RWPE1 (cell line): ENCODE data around the gene TUBB6.

ENCODE experiments used
- CTCF ChIA-PET: fragments of 350-600 bp; sonication (Branson Sonifier 250); formaldehyde crosslinking; extraction: SDS; loops from one replicate; lab custom pipeline; 2021; lab: Yijun Ruan, JAX
- POLR2A ChIA-PET: fragments of 400-600 bp; formaldehyde crosslinking; extraction: SDS; loops from one replicate; lab custom pipeline; 2020; ENCODE audit warnings: antibody characterized with exemption; ENCODE audit not compliant: low non-redundant PET; lab: Yijun Ruan, JAX
- DNase-seq: peaks from one replicate; pipeline ENCODE4 v3.0.0; 2012; ENCODE audit warnings: low spot score
- H3K27ac ChIP-seq: fragments of 450-650 bp; 2 replicates; pipeline ENCODE4 v1.5.1; 2017
- TF ChIP-seq, protein P1 (sequence below): fragments of 450-650 bp; conservative IDR thresholded peaks from 2 replicates; pipeline ENCODE4 v1.5.1; 2017; ENCODE audit warnings: low read depth, mild to moderate bottlenecking

The TUBB6 gene

DNA sequence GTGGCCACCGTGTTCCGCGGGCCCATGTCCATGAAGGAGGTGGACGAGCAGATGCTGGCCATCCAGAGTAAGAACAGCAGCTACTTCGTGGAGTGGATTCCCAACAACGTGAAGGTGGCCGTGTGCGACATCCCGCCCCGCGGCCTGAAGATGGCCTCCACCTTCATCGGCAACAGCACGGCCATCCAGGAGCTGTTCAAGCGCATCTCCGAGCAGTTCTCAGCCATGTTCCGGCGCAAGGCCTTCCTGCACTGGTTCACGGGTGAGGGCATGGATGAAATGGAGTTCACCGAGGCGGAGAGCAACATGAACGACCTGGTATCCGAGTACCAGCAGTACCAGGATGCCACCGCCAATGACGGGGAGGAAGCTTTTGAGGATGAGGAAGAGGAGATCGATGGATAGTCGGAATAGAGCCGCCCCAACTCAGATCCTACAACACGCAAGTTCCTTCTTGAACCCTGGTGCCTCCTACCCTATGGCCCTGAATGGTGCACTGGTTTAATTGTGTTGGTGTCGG lies 17.7 kb downstream of the TUBB6 start:
- H3K27ac ChIP-seq, result no peak overlapping the region
- ChIA-PET POLR2A (no interaction called here), CTCF (interaction anchor here (0.6 kb wide), 2 partner anchors 26 to 51 kb away, joined by 3 read pairs; no protein-coding TSS in a partner anchor)
- DNase-seq, result no peak
- TF ChIP-seq, protein P1, sequence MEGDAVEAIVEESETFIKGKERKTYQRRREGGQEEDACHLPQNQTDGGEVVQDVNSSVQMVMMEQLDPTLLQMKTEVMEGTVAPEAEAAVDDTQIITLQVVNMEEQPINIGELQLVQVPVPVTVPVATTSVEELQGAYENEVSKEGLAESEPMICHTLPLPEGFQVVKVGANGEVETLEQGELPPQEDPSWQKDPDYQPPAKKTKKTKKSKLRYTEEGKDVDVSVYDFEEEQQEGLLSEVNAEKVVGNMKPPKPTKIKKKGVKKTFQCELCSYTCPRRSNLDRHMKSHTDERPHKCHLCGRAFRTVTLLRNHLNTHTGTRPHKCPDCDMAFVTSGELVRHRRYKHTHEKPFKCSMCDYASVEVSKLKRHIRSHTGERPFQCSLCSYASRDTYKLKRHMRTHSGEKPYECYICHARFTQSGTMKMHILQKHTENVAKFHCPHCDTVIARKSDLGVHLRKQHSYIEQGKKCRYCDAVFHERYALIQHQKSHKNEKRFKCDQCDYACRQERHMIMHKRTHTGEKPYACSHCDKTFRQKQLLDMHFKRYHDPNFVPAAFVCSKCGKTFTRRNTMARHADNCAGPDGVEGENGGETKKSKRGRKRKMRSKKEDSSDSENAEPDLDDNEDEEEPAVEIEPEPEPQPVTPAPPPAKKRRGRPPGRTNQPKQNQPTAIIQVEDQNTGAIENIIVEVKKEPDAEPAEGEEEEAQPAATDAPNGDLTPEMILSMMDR, result no peak

DNA sequence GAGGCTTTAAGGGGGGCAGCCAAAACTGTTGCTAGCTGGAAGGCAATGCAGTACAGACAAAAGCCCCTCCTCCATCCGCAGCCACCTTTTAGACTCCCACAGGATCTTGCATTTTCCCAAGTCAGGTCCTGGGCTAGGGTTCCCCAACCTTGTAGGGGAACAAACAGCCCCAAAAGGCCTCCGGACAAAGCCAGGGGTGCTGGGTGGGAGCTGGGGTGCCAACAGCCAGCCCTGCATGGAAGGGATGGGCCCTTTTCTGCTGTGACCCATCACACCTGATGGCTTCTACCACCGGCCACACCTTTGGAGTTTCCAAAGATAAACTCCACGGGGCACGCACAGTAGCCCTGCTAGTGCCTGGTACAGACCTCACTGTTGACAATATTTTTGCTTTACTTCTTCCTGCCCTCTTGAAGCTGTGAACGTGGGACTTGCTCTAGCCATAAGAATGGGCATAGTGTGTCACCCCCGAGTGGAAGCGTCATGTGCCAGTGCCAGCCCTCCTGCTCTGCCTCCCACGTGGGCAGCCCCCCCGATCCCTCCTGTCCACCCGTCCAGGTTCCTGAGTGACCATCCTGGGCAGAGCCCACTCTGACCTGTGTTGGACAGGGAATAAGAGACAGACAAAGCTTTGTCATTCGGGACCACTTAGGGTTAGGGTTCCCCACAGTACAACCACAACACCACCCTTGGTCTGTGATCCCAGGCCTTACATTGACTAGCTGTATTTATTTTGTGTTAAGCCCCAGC lies 18.8 kb downstream of the TUBB6 start:
- no peak for DNase-seq
- TF ChIP-seq, protein P1, result no peak
- ChIA-PET POLR2A (no interaction called here), CTCF (interaction anchor here (0.7 to 1.3 kb wide), 4 partner anchors 13 to 668 kb away, joined by 3 to 4 read pairs (median 4); no protein-coding TSS in a partner anchor)
- H3K27ac ChIP-seq, result peak overlapping the region; percentile 58

DNA sequence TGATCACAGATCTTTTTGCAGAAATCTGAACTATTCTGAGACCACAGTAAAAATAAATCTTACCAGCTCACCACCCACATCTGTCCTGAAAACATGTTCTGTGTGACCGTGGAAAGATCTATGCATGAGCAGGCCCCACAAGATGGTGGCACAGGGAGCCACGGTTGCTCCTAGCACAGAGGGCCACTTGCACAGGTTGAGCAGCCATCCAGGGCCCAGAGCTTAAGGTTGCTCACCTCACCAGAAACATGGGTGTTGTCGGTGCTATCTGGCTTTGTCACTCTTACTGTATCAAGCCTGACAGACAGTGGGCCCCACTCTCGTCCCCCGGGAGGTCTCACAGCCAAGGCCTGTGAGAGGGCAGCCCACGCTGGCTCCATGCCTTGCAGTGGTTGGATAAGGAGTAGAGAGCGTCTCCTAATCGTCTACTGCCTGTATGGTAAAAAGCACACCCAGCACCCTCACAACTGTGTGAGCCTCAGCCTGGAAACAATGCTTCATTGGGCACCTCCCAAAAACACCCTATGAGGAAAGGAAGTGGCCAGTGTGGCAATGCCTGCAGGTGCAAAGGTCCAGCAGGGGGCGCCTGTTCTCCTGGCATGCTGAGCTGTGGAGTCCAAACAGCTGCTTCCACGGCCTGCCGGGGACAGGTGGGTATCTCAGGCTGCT lies 19.6 kb downstream of the TUBB6 start:
- POLR2A ChIA-PET, result no interaction called here
- DNase-seq, result peak; percentile 71
- TF ChIP-seq, protein P1, result peak; percentile 70
- CTCF ChIA-PET, result interaction anchor here (0.6 to 1.3 kb wide), 11 partner anchors 8 to 669 kb away, joined by 3 to 6 read pairs (median 4); no protein-coding TSS in a partner anchor
- peak overlapping the region; percentile 58 for H3K27ac ChIP-seq

DNA sequence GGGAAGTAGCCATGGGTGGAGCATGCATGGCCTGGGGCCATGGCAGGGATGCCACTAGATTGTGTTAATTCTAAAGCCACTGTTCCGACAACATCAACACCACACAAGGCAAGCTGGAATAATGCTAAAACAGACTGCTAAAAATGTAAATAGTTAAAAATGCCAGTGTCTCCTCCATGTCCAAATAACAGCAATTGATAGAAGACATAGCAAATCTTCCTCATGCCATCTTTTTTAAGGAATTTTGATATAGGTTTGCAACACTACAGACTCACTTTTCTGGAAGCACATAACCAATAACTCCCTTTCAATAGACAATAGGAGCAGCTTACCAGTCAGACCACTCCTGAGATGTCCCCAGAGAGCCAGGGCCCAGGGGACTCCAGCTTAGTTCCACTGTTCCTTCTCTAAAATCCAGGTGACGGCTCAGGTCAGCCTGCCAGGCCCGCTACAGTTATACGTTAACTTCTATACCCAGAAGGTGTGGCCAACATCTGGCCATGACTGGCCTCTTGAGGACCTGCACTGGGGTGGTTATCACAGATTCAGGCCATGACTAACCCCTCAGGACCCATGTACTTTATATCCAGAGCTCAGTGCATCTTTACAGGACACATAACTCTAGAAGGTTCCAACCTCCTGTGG lies 20.3 kb downstream of the TUBB6 start:
- no peak for DNase-seq
- CTCF ChIA-PET, result interaction anchor here (0.5 to 1.3 kb wide), 11 partner anchors 8 to 517 kb away, joined by 3 to 6 read pairs (median 4); no protein-coding TSS in a partner anchor
- POLR2A ChIA-PET, result no interaction called here
- peak overlapping the region; percentile 58 for H3K27ac ChIP-seq
- TF ChIP-seq, protein P1, result peak; percentile 21; the same call in 1 of the 2 replicates

DNA sequence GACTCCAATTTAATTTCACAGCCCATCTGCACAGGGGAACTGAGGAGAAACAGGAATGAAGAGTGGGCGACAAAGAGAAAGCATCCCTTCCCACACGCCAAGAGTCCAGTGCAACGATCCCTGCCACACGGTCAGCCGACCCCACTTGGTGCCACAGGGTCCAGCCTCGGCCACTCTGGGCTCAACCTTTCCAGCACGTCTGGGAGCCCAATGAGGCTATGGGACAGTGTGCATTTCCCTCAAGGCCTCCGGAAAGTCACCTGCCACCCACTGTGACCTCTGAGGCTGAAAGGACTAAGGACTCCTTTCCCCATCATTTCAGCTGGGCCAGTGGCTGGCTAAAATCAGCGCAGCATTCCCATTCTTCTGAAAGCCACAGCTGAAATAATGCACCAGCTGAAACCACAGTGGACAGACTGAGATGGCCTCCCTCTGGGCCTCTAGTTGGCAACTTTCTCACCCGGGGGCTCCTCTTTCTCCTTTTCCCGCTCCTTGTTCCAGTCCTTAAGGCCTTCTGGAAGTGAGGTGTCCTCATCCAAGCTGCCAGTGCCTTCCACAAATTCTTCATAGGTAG lies 21.2 kb downstream of the TUBB6 start:
- ChIA-PET CTCF (interaction anchor here (0.9 kb wide), 1 partner anchor 290 kb away, joined by 3 read pairs; no protein-coding TSS in a partner anchor), POLR2A (no interaction called here)
- TF ChIP-seq, protein P1, result no peak

More for the DNA sequence above, 21.2 kb downstream of the TUBB6 start:
- DNase-seq, result no peak
- peak overlapping the region; percentile 41 for H3K27ac ChIP-seq
